K562 (cell line): Measurements from ENCODE around the gene HAO2. TPM values are rescaled to one million over a fixed set of nuclear protein-coding genes. Genes with fewer than 3 reads are reported as not detected.

Source experiments
- ATAC-seq: fragments of 200-7000 bp; cut with Tn5 transposase; 3 replicates; pipeline ENCODE4 v1.9.1; 2020; ENCODE audit warnings: moderate library complexity
- BruUV-seq: library from RNA; stranded (reverse); fragments of 400-500 nt; replicated peaks from 2 replicates; lab custom pipeline; 2021; lab: Mats Ljungman, UMichigan
- CTCF ChIA-PET: fragments of 300-600 bp; formaldehyde crosslinking; extraction: SDS; loops from one replicate; lab custom pipeline; 2021; ENCODE audit warnings: low intra/inter-chr PET ratio; lab: Yijun Ruan, JAX
- POLR2A ChIA-PET: fragments of 300-600, 350-650 bp; sonication (Branson Sonifier 250); formaldehyde crosslinking; extraction: SDS; loops from one replicate; lab custom pipeline; 2021; ENCODE audit warnings: antibody characterized with exemption, inconsistent platforms; lab: Yijun Ruan, JAX
- DNase-seq, 4 experiments: peaks; one replicate each; pipeline versions ENCODE4 v3.0.0 to v3.0.0-alpha.2; 2011 to 2018; ENCODE audit warnings: low spot score in 3 of 4, mixed read lengths in 3 of 4; ENCODE audit errors: extremely low read depth in 1 of 4
- FAIRE-seq: peaks from 2 replicates; lab custom pipeline; 2011; peaks lifted over from hg19 to GRCh38; lab: Jason Lieb, UNC
- H2AFZ ChIP-seq: 2 replicates; pipeline ENCODE4 v1.6.0; 2011; ENCODE audit warnings: low read depth, low read length, control low read depth, inconsistent platforms
- H3K27ac ChIP-seq: fragments of 200-600 bp; 3 replicates; pipeline ENCODE4 v1.8.0; 2011; ENCODE audit warnings: low read depth, mild to moderate bottlenecking, control low read depth, inconsistent platforms, low read length, moderate library complexity, mixed read lengths; ENCODE audit errors: extremely low read depth
- H3K27me3 ChIP-seq, 2 experiments: fragments of 300-600 bp in 1 of 2; 2 replicates in 1 of 2; 3 replicates in 1 of 2; pipeline versions ENCODE4 v1.6.0 to v1.8.0; 2011; ENCODE audit warnings: inconsistent platforms in 2 of 2, low read length in 2 of 2, mild to moderate bottlenecking in 1 of 2, mixed read lengths in 1 of 2, moderate library complexity in 1 of 2; ENCODE audit not compliant: control insufficient read depth in 2 of 2, insufficient read depth in 2 of 2
- H3K36me3 ChIP-seq: fragments of 300-600 bp; 3 replicates; pipeline ENCODE4 v1.8.0; 2011; ENCODE audit warnings: mild to moderate bottlenecking, low read length, inconsistent platforms; ENCODE audit not compliant: control insufficient read depth, insufficient read depth
- H3K4me1 ChIP-seq, 2 experiments: fragments of 200-600 bp in 1 of 2; replicated peaks in 1 of 2; 2 replicates in 1 of 2; 3 replicates in 1 of 2; pipeline versions ENCODE4 v1.5.1 to v1.8.0; 2011; ENCODE audit warnings: inconsistent platforms in 2 of 2, low read length in 2 of 2, mild to moderate bottlenecking in 1 of 2, mixed read lengths in 1 of 2, moderate library complexity in 1 of 2; ENCODE audit not compliant: control insufficient read depth in 2 of 2, insufficient read depth in 2 of 2
- H3K4me2 ChIP-seq: 2 replicates; pipeline ENCODE4 v1.6.1; 2011; ENCODE audit warnings: low read length, control low read depth, inconsistent platforms, mixed read lengths; ENCODE audit not compliant: insufficient read depth
- H3K4me3 ChIP-seq: fragments of 200-600 bp; sonication (generic), shearing (Covaris generic); 2 replicates; pipeline ENCODE4 v1.5.1; 2016; ENCODE audit warnings: control low read depth, inconsistent platforms
- H3K79me2 ChIP-seq: fragments of 200-600 bp; 3 replicates; pipeline ENCODE4 v1.8.0; 2011; ENCODE audit warnings: low read length, inconsistent platforms; ENCODE audit not compliant: control insufficient read depth, insufficient read depth
- H3K9ac ChIP-seq, 2 experiments: 2 replicates each; pipeline versions ENCODE4 v1.6.0 to v1.6.1; 2011; ENCODE audit warnings: low read depth in 2 of 2, low read length in 2 of 2, control low read depth in 1 of 2, inconsistent platforms in 1 of 2, mild to moderate bottlenecking in 1 of 2, mixed read lengths in 1 of 2; ENCODE audit not compliant: insufficient read depth in 1 of 2
- H3K9me1 ChIP-seq: one replicate; pipeline ENCODE4 v1.6.0; 2011; ENCODE audit warnings: inconsistent platforms, mild to moderate bottlenecking, low read length, moderate library complexity; ENCODE audit not compliant: control insufficient read depth, insufficient read depth
- H3K9me3 ChIP-seq: replicated peaks from 2 replicates; pipeline ENCODE4 v1.5.1; 2011; ENCODE audit warnings: low read depth, low read length, inconsistent platforms; ENCODE audit not compliant: control insufficient read depth, insufficient read depth
- H4K20me1 ChIP-seq: replicated peaks from 2 replicates; pipeline ENCODE4 v1.6.1; 2011; ENCODE audit warnings: low read length, inconsistent platforms, mixed read lengths; ENCODE audit not compliant: control insufficient read depth, insufficient read depth
- SIN3A ChIP-seq, 2 experiments: fragments of 150-350 bp in 1 of 2; IDR thresholded peaks; 2 replicates each; pipeline ENCODE4 v1.6.1; 2011 to 2016; ENCODE audit warnings: borderline replicate concordance in 2 of 2, low read depth in 2 of 2, low read length in 2 of 2, mild to moderate bottlenecking in 2 of 2, moderate library complexity in 2 of 2; ENCODE audit not compliant: control insufficient read depth in 1 of 2
- U2AF1 ChIP-seq: fragments of 200-400 bp; formaldehyde crosslinking; optimal IDR thresholded peaks from 2 replicates; pipeline ENCODE3; 2017; ENCODE audit warnings: mild to moderate bottlenecking, low read depth, low read length, moderate library complexity
- WGBS: fragments of 100-300 bp; shearing (Covaris generic); methylation state at CpG from one replicate; pipeline ENCODE4 v1.1.6; 2016; ENCODE audit warnings: low coverage, mixed read lengths; ENCODE audit not compliant: insufficient coverage; ENCODE audit errors: missing lambda C conversion rate; 5-methylcytosine and 5-hydroxymethylcytosine counted together
- in situ Hi-C: fragments of 300-500 bp; cut with MboI; formaldehyde crosslinking; loops from 4 replicates; pipeline ENCODE4 v1.15.0; 2018; ENCODE audit warnings: inconsistent platforms, mixed read lengths
- intact Hi-C: fragments of 100-400 bp; cut with micrococcal nuclease; formaldehyde crosslinking; loops from 2 replicates; pipeline ENCODE4 v1.14.2; 2022
- polyA plus RNA-seq, 8 experiments: library from polyadenylated mRNA; depleted of rRNA in 4 of 8; stranded (reverse) in 5 of 8; unstranded in 3 of 8; fragments of >200 nt; fragmentation: Nextera tagmentation in 2 of 8; fragmentation: Illumina TruSeq in 1 of 8; extraction: Ambion mirVana in 2 of 8; extraction: Trizol in 1 of 8; gene quantifications; 2 replicates each; pipeline versions ENCODE4 v1.2.1 to v1.2.3, GENCODE V29; 2011 to 2014; ENCODE audit warnings: inconsistent platforms in 1 of 8, missing spikeins in 1 of 8
- total RNA-seq, 7 experiments: library from RNA; depleted of rRNA in 6 of 7; stranded (reverse); fragments of >200 nt in 6 of 7; fragmentation: Illumina TruSeq in 2 of 7; extraction: Trizol in 2 of 7; gene quantifications; 2 replicates each; pipeline versions ENCODE4 v1.2.1 to v1.2.3, GENCODE V29; 2011 to 2021; ENCODE audit warnings: low replicate concordance in 1 of 7
- TF ChIP-seq, protein P1 (sequence below): sonication (generic); formaldehyde crosslinking; IDR thresholded peaks from 2 replicates; pipeline ENCODE4 v1.8.0; 2023; ENCODE audit warnings: mild to moderate bottlenecking, missing genetic modification reagents

The HAO2 gene
- total and polyA plus RNA-seq, 9 of the 15 experiments (the other 6 are each of a cell fraction or from before 2014, with no cell fraction given), result not detected

GRCh38 chr1:119396982-119397381 lies 28.4 kb downstream of the HAO2 start (continued):
- TF ChIP-seq, protein P1, sequence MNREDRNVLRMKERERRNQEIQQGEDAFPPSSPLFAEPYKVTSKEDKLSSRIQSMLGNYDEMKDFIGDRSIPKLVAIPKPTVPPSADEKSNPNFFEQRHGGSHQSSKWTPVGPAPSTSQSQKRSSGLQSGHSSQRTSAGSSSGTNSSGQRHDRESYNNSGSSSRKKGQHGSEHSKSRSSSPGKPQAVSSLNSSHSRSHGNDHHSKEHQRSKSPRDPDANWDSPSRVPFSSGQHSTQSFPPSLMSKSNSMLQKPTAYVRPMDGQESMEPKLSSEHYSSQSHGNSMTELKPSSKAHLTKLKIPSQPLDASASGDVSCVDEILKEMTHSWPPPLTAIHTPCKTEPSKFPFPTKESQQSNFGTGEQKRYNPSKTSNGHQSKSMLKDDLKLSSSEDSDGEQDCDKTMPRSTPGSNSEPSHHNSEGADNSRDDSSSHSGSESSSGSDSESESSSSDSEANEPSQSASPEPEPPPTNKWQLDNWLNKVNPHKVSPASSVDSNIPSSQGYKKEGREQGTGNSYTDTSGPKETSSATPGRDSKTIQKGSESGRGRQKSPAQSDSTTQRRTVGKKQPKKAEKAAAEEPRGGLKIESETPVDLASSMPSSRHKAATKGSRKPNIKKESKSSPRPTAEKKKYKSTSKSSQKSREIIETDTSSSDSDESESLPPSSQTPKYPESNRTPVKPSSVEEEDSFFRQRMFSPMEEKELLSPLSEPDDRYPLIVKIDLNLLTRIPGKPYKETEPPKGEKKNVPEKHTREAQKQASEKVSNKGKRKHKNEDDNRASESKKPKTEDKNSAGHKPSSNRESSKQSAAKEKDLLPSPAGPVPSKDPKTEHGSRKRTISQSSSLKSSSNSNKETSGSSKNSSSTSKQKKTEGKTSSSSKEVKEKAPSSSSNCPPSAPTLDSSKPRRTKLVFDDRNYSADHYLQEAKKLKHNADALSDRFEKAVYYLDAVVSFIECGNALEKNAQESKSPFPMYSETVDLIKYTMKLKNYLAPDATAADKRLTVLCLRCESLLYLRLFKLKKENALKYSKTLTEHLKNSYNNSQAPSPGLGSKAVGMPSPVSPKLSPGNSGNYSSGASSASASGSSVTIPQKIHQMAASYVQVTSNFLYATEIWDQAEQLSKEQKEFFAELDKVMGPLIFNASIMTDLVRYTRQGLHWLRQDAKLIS (CRISPR knock-in tag), result no peak

GRCh38 chr1:119397986-119398385 lies 29.4 kb downstream of the HAO2 start:
- intact Hi-C loops, result no loop called here
- H3K9me3 ChIP-seq, result no peaks in the 10 kb centered on the region
- TF ChIP-seq U2AF1 (no peak), SIN3A (IDR thresholded peaks at IDR 0.05; ENCODE audit: borderline replicate concordance in 2 of 2, control insufficient read depth in 1 of 2, low read depth in 2 of 2, low read length in 2 of 2) (no peak)
- TF ChIP-seq, all 486 proteins: peak for 0
- Histone ChIP-seq H3K4me3 (no peak overlapping the region), H4K20me1 (no peaks in the 10 kb centered on the region), H2AFZ (no peak overlapping the region), H3K4me2 (no peak overlapping the region), H3K36me3 (no peaks in the 10 kb centered on the region), H3K27me3 (no peaks in the 10 kb centered on the region; a peak in 2 of 5 replicates), H3K9ac (no peak overlapping the region), H3K79me2 (no peaks in the 10 kb centered on the region), H3K9me1 (no peaks in the 10 kb centered on the region), H3K27ac (no peak overlapping the region), H3K4me1 (no peaks in the 10 kb centered on the region; a peak in 1 of 5 replicates)
- 6% methylated on average over 3 of the region's 3 CpGs for WGBS
- FAIRE-seq, result no peak
- DNase-seq, result no peak
- no TSS peak for BruUV-seq
- POLR2A ChIA-PET, result no interaction called here
- in situ Hi-C loops, result no loop called here
- ATAC-seq, result no peak
- CTCF ChIA-PET, result no interaction called here
